Cortex of kidney (tissue), 1 donor: ENCODE data around the gene RPS6KB2.

Source experiments
- DNase-seq: peaks from one replicate; lab custom pipeline; 2025; lab: John Stamatoyannopoulos, UW

Gene RPS6KB2

DNA sequence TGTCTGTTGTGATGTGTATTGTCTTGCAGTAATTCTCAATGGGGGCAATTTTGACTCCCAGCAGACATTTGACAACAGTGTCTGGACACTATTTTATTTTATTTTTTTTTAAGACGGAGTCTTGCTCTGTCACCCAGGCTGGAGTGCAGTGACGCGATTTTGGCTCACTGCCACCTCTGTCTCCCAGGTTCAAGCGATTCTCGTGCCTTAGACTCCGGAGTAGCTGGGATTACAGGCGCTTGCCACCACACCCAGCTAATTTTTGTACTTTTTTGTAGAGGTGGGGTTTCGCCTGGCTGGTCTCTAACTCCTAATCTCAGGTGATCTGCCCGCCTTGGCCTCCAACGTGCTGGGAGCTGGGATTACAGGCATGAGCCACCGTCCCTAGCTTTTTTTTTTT, 1.4 kb downstream of the RPS6KB2 start:
- DNase-seq, result no peak

DNA sequence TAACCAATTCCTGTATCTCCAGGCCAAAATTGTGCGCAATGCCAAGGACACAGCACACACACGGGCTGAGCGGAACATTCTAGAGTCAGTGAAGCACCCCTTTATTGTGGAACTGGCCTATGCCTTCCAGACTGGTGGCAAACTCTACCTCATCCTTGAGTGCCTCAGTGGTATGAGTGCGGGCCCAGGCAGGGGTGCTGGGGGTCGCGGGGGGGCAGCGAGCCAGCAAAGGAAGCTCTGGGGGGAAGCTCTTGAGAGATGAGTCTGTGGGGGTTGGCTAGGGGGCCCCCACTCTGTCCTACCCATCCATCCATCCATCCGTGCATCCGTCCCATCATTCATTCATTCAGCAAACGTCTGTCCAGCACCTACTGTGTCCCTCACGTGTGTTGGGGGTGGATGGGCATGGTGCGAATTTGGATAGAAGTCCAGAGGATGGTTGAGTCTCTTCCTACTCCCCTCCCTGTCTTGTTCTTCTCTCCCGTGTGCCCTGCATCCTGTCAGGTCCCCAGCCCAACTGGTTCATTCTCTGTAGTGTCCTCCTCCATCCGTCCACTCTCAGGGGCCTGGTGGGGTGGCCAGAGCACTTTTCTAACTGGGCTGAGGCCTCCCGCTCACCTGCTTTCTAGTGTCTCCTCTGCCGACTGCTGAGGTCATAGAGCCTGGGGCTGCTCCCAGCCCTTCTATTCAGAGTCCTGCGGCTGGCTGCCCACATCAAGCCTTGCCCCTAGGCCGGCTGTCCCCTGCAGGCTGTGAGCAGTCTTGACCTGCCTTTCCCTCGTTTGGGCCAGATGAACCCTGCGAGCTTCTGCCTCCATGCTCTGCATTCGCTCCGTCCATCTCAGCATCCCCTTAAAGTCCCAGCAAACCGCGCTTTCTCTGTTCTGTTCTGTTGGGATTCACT, 3.3 kb downstream of the RPS6KB2 start:
- DNase-seq, result no peak

- DNase-seq, result no peak
Measured at GRCh38 chr11:67432655-67433349, 4.5 kb downstream of the RPS6KB2 start.

DNA sequence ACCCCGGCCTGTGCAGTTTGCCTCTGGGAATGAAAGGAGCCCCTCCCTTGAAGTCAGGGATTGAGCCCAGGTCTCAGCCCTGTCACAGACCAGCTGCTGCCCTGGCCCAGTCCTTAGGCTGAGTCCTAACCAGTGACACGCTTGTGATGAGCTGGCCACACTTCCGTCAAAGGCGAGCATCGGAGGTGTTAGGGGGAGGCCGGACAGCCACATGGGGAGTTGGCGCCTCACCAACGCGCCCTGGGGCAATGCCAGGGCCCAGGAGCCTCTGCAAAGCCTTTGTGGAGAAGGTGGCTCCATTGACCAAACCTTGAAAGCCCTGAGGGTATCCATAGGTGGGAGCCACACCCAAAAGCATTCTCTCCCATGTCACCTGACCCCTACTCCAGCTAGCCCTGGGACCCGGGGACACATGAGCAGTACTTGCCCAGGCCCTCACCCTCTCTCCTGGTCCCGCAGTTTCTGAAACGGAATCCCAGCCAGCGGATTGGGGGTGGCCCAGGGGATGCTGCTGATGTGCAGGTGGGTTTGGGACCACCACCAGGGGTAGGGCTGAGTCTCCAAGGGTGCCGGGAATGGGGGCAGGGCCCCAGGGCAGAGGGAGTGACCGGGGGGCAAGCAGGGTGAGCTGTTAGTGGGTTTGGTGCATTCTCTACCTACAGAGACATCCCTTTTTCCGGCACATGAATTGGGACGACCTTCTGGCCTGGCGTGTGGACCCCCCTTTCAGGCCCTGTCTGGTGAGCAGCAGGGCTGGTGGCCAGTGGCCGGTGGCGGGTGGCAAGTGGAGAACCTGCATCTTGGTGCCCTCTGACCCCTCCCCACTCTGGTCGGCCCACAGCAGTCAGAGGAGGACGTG, 5.5 kb downstream of the RPS6KB2 start:
- no peak for DNase-seq

GRCh38 chr11:67434395-67434881, 6.1 kb downstream of the RPS6KB2 start:
- no peak for DNase-seq

GRCh38 chr11:67435031-67435726, 6.9 kb downstream of the RPS6KB2 start:
- no peak for DNase-seq

DNA sequence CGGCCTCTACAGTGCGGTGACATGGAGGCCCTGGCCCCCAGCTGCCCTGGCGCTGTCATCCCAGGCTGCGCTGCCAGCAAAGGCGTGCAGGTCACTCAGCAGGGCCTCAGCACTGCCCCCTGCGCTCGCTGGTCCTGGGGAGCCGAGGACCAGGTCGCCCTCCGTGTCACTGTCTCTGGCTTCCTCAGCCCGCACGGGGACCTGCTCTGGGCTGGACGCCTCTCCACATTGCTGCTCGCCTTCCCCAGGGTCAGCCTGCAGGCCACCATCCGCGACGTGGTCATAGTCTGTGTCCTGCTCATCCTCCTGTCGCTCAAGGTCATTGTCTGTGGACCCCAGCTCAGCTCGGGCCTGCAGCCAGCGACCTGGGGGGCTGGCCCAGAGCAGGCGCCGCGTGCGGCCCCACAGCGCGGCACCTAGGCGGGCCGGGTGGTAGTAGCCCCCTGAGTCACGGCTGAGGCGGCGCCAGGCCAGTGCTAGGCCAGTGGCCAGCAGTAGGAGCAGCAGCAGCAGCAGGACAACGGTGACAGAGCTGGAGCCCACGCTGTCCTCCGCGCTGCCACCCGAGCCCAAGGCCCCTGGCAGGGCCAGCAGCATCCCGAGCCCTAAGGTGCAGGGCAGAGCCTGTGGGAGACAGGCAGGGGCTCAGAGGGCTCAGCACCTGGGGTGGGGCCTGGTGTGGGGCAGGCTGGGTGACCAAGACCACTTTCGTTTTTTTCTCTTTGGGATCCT, 7.6 kb downstream of the RPS6KB2 start:
- no peak for DNase-seq

- no peak for DNase-seq
Measured at GRCh38 chr11:67436459-67437081, 8.3 kb downstream of the RPS6KB2 start.

GRCh38 chr11:67437082-67437808, 9.0 kb downstream of the RPS6KB2 start, which contains the start of gene PTPRCAP:
TSS of gene PTPRCAP (minus strand) at chr11:67437682. CDS start at chr11:67437619, 63 bp downstream.
- no peak for DNase-seq

DNA sequence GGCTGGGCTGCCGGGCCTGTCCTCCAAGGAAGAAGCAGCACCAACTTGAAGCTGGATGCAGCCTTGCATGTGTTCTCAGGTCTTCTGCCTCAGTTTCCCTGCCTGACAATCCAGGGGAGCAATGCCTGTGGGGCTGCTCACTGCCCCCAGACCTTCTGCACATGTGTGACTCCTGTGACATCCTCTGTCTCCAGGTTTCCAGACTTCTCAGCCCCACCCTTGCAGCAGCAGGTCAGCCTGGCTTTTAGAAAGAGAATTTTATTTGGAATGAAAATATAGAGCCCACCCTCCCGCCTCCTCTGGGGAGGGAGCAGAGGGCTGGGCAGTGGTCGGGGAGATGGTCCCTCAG, 9.5 kb downstream of the RPS6KB2 start:
- DNase-seq, result no peak

DNA sequence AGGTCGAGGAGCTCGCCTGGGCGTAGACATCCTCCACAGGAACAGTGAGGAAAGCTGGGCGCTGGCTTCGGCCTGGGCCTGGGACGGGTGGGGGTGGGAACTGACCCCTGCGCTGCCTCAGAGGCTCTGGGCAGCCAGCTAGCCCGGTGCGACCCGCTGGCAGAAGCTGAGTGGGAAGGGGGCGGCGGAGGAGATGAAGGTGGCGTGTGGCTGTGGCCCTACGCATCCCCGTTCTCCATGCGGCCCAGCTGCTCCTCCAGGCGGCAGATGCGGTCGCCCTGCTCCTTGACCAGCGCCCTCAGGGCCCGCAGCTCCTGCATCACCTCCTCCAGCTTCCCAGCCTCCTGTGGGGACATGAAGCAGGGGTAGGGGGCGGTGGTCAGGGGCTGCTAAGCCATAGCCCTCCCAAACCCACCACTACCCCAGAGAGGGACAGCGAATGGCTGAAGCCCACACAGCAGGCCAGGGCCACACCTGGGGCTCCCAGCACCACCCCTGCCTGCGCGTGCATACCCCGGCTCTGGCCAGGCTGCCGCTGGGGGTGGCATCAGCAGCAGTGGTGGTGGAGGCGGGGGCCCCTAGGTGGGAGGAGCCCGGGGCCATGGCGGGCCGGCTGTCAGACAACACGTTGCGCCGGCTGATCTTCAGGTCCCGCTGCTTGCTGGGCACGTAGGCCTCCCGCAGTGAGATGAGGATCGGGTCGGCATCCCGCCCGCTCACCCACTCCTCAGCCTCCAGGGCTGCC, 10.0 kb downstream of the RPS6KB2 start:
- DNase-seq, result no peak

- DNase-seq, result no peak
Measured at GRCh38 chr11:67439321-67440228, 11.3 kb downstream of the RPS6KB2 start.

- DNase-seq, result no peak
Measured at GRCh38 chr11:67440229-67441097, 12.2 kb downstream of the RPS6KB2 start.

- DNase-seq, result no peak
Measured at GRCh38 chr11:67441098-67441563, 12.8 kb downstream of the RPS6KB2 start.

DNA sequence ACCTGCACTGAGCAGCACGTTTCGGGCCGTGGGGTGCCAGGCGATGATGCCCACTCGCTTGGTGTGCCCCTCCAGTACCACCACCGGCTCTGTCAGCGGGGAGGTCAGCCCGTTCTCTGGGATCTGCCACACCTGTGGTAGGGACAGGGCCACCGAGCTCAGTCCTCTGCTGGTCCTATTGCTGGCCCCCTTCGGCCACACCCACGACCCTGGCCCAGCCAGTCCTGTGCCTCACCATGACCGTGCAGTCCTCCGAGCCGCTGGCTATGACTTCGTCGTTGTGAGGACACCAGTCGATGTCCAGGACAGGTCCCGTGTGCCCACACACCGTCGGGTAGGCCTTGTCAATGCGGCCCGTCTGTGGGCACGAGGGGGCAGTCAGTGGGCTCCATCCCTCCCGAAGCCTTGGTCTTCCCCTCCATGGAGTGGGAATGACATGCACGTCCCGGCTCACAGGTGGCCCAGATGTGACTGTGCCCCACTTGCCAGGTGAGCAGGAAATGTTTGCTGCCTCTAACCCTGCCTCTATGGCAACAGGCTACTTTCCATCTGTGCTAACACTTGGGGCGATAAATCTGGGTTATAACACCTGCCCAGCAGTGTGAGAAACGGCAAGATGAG, 13.5 kb downstream of the RPS6KB2 start:
- no peak for DNase-seq
